Islet precursor cell (in vitro differentiated cells): ENCODE measurements around the gene PGM5.

ENCODE experiments used
- DNase-seq: peaks from one replicate; pipeline ENCODE4 v3.0.0-alpha.2; 2018

The PGM5 gene

DNA sequence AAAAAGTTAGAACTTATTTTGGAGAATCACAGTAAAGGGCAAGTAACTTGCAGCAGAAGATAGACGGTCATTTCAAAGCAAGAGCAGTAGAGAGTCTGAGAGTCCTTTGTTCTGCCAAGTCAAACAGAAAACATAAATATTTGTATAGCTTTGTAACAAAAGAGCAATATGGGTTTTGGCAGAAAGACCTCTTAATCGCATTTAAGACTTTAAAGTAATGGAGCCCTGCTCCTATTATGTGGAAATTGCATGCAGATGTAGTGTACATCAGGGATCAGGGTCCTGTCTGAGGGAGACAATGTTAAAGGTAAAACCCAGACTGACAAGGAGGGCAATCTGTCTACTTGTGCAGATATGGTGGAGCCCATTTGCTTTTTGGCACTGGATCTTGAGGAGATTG, 87.2 kb downstream of the PGM5 start:
- no peak for DNase-seq

DNA sequence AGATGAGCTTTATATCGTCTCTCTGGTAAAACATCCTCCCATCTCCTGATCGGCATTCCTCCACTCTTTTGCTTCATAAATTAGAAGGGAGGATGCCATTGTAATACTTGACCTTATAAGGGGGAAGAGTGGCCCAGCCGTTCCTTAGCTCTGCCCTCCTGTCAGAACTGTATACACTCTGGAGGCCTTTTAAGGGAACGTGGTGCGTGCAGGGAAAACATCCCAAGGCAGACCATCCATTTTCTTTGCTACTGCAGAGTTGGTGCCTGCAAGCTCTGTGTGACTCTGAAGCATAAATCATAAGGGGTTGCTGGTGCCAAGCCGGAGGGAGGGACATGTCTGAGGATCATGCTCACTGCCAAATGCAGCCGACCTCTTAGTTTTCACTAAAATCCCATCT, 90.4 kb downstream of the PGM5 start:
- no peak for DNase-seq

DNA sequence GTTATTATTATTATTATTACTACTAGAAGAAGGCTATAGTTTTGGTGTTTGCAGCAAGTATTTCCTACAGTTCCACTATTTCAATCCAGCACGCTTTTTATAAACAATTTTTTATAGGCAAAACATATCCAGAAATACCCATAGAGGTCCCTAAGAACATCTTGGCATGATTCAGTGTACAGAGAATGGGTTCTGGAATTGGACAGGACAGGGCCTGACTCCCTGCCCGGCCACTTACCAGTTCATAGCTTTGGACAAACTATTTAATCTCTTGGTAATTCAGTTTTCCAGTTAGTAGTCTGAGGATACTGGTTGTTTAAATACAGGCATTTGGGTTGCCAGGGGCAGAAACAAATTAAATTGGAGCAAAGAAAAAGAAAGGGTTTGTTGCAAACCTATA, 91.2 kb downstream of the PGM5 start:
- no peak for DNase-seq

DNA sequence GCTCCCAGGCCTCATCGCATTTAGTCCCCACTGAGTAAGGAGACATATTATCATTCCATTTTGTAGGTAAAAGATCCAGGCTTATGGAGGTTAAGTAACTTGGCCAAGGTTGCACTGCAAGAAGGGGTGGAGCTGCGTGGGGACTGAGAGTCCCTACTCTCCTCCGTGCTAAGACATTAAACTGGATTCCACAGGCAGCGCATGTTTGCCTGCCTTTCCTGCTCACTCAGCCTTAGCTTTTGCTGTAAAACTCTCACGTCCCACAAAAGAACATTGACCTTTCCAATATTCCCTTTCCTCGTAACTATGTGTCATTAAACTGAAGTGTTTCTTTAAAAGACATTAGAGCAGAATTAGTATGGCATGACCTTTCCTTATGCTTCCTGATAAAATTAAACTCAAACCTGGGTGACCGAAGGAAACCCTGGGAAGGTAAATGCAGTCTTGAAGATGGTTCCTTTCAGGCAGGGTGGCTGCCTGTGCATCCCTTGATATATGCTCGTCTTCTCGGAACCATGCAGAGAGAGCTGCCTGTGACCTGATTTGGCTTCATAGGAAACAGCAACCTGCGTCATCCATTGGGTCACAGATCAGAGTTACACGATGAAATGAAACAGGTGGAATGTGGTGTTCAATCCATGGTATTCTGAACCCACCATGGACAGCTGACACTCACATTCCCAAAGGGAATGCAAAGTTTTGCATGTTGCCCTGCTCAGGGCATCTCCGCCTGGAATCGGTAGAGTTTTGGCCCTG, 98.3 kb downstream of the PGM5 start:
- DNase-seq, result no peak

DNA sequence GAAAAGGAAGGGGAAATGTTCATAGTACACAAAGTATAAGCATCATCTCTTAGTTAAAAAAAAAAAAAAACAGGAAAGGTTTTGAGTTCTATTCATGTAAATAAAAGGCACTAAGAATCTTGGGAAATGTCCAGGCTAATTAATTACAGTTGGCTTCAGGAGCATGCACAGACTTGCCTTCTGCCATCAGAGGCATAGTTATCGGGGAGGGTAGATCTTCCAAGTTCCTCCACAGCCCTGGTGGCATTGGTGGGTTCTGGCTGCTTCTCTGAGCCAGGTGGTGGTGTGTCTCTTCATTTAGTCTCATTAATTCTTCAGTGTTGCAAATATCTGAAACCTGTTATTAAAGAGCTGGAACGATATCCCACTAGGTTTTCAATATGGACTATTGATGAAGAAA, 99.0 kb downstream of the PGM5 start:
- DNase-seq, result no peak

DNA sequence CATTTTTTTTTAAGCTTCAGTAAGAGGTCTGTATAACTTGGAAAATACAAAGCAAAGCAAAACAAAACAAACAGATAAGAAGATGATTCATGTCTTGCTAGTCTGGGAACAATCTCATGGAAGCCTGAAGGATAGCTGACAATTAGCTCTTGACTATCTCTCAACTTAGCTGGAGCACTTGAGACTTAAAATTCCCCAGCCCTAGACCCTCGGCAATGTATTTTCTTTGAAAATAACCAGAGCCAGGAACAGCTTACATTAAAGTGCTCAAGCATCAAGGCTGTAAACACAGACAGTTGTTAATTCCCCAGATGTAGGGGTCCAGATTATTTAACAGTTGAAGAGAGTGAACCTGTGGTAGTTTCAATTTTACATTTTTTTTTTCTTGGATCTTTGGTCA, 101.4 kb downstream of the PGM5 start:
- DNase-seq, result peak; percentile 67

DNA sequence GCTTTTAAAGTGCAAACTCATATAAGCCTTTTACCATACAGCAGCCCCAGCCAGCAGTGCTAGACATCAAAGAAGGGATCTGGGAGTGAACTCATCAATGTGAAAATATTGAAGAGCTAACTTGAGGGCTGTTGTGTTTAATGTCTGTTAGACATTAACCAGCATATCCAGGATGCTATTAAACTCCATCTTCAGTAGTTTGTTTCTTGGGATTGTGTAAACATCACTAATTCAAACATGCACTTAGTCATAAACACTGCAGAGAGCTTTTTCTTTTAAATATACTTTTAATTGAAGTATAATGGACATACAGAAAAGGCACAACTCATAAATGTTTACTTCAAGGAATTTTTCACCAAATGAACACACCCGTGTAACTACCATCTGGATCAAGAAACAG, 102.5 kb downstream of the PGM5 start:
- DNase-seq, result no peak

DNA sequence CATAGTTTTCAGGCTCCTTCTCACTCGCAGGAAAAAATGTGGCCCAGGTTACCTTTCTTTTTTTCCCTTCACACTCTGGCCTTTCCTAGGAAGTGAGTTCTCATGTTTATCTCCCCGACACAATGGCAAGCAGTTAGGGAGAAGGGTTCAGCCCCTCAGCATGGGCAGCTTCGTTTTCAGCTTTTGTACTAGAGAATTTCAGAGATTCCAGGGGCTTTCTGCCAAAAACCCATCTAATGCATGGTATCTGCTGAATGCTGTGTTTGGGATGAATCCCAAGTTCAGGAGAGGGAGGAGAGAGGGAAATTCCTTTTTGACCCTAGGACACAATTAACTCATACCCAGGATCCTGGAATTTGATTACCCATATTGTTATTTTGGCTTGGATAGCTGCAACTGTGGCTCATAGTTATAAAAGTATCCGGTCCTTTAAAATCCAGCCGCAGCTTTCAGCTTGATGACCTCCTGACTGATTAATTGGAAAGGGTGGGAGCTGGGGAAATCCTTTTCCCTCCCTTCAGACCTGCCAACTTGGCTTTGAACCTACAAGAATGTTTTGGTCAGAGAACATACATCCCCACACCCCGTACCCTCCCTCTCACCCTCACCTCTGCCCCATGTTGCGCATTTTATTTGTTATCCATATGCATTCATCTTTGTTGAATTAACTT, 105.8 kb downstream of the PGM5 start:
- no peak for DNase-seq

DNA sequence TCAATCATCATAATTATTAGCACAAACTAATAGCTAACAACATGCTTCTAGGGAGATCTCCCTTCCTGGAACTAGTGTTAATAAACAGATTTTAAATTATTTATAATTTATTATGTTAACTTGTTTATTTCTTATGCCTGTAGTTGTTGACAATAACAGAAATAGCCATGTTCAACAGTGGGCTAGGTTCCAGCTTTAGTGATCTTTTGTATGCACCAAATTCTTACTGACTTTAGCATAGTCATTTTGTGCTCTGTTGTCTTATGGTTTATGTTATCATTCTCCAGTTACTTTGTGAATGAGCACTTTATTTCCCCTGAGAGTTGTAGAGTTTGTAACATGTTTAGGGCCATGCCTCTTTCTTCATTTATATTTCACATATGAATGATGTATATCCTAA, 113.7 kb downstream of the PGM5 start:
- no peak for DNase-seq

DNA sequence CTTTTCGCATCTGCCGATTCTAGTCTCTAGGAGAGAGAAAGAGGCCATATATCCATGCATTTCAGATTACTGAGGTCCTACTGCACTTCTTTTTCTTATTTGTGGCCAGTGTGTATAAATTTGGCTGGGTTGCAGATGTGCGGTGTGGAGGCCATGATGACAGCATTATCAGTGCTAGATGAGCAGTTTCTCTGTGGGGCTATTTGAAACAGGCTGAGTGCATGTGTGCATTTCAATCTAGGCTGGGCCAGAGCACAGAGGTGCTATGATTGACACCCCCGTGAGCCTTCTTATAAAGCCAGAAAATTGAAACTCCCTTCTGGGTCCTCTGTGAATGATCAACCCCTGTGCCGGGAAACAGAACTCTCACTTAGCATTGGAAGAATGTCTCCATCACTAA, 114.2 kb downstream of the PGM5 start:
- DNase-seq, result no peak

DNA sequence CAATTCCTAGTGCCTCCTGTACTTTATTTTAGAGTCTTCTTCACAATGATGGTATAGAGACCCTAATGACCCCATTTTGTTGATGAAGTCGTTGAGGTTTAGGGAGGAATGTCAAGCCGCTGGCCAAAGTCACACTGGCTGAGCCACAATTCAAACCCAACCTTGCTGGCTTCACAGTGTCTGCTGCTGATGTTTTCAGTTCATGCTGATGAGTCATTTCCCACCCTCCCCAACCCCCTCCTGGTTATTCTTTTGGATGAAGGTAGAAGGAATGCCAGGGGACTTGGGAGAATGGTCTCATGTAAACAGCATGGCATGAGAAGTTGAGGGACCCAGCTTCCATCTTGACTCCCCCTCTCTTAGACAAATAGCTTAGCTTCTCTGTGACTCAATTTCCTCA, 115.7 kb downstream of the PGM5 start:
- peak; percentile 58 for DNase-seq

DNA sequence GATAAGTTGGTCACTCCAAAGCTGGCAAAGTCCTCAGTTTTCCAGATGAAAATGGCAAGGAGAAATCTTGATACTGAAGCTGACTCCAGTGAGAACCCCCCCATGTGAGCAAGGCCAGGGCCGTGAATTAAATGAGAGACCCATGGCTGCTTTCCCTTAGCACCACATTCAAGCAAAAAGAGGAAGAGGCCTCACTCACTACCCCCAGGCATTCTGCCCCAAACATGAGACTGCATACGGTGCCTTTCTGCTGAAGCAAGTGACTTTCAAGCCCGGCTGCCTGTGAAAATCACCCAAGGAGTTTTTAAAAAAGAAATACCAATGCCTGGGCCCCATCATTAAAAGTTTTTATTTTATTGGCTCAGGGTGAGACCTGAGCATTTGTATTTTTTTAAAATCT, 117.4 kb downstream of the PGM5 start:
- DNase-seq, result no peak

DNA sequence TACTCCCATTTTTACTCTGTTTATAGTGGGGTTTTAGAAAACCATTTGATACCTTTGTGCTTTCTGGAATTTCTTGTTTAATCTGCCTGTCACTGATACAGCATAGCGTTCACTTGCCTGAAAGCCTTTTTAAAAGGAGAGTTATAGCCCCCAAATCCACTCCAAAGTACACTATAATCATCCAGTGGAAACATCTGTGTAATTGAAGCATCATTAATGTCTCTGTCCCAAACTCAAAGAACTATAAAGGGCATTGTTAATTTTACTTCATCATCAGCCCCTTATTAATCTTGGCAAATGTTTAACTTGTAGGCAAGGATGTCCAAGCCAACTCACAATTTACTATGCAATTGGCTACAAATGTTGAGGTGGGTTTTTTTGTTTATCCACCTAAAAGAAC, 120.0 kb downstream of the PGM5 start:
- no peak for DNase-seq

DNA sequence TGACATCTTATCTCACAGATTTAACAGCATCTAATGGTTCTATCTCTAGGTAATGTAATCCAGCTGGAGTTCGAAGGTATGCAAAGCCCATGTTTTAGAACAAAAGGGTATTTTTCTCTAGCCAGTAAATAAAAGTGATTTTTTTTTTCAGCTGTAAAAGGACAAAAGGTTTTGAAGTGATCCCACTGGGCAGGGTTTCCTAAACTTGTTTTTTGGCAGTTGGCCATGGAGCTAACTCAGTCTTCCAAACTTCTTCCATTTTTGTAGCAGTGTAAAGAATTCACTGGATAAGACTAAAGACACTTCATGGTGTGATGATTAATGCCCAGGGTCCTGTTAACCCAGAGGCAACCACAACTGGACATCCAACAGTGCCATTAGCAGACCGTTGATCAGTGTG, 120.4 kb downstream of the PGM5 start:
- no peak for DNase-seq

DNA sequence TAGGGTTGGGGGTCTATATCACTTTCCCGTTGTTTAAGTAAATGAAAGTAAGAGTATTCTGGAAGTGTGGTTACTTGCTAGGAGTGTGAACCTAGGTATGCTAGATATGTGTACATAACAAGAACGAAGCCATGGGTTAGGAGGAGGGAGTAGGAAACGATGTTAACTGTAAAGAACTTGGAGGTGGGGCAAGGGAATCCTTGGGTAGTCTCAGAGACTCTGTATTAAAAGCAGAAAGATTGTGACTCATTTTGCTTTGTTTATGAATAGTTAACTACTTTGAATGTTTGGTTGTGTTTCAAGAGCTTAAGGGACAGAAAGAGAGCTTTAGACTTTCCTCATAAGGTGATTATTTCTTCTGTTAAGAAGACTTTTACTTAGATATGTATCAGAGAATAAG, 124.4 kb downstream of the PGM5 start:
- DNase-seq, result no peak

DNA sequence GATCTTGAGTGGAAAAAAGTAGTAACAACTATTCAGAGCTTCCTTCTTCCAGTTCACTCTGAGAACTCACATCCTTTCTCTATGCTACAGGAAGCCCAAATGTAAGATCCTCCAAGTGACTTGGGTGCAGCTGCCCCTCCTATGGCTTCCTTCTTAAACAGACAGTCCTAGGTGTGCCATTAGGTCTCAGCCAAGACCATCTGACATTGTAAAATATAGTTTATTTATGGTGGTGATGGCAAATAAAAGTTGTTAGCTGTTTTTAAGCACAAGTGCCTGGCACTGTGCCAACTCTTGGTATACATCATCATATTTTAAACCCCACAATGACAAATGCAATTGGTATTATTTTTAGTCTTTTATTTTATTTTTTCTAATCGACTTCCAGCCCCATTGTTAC, 126.1 kb downstream of the PGM5 start:
- DNase-seq, result no peak

DNA sequence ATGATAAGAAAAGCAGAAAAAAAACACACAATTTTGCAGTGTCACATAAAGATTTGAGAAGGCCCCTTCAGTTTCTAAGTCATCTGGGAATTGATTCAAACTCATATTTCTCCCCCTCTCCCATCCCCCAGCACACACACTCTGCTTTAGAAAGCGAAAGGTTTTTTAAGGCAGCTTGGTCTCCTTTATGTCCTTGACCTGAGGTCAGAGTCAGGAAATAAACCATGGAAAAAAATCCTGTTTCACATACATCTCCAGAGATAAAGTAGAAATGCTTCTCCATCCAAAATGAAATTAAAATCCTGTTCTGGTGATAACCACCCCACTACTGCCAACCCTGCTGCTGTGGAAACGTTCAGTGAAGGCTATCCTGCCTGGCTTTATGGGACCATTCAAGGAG, 131.7 kb downstream of the PGM5 start:
- DNase-seq, result no peak

DNA sequence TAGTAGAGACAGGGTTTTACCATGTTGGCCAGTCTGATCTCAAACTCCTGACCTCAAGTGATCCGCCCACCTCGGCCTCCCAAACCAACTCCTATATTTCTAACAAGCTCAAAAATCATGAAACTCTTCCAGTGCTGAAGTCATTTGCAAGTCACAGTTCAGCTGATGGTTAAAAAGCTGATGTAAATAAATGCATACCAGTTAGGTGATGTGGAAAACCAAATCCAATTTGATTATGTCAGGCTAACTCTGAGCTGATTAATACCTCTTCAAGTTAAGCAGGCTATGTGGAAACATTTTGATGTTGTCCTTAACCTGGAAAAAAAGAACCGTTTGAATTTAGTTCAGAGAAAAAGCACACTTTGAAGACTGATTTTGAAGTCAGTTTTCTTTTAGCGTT, 133.2 kb downstream of the PGM5 start:
- no peak for DNase-seq

DNA sequence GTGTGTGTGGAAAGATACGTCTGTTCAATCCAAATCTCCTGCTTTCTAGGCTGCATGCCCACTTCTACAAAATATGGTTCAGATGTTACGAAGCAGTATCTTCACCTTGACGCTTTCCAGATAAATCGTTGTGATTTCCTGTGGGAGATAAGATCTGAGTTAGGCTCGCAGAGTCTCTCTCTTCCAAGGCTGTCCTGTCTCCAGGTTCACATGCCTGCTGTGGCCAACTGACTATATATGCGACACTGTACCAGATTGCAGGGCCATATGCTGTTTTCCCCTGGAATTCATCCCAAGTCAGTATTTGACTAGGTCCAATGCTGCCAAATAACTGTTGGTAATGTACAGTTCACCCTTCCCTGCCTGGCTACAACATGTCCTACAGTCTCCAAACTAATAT, 136.4 kb downstream of the PGM5 start:
- peak; percentile 68 for DNase-seq

DNA sequence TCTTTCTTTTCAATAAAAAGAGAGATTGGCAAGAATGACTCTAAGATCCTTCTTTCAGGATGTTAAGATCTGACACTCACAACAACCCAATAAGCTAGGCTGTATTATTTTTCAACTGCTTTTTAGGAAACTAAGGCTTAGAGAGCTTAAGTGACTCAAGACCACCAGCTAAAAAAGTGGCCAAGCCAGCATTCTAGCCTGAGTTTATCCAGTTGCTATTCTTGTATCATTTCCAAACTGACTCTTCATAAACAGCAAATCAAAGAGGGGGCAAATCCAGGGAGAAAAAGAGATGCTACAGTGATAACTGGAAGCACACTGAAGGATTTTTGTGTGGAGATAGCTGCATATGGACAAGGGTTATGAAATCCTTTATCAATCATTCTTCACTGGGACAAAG, 137.1 kb downstream of the PGM5 start:
- DNase-seq, result no peak

DNA sequence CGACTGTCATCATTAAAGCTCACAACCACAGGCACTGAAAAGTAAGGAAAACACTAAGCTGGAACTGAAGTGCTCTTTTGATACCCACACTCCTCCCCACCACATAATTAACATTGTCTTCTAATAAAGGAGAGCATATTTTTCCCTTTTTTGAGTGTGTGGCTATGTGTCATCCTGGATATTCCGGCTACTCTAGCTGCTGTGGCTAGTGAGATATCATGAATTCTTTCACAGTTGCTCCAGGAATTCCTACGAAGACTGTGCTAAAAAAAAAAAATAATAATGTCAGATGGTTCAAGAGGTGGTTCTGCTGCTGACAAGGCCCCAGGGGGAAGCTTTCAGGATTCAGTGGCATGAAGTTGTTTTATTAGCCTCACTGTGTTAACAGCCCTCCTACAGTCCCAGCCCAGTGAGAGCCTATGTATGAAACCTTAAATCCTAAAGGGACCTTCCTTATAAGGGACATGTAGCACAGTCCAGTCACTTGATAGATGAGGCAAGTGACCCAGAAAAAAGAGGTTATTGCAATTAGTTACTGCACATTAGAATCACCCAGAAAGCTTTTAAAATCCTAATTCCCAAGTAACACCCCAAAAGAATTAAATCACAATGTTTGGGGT, 137.7 kb downstream of the PGM5 start:
- DNase-seq, result no peak

DNA sequence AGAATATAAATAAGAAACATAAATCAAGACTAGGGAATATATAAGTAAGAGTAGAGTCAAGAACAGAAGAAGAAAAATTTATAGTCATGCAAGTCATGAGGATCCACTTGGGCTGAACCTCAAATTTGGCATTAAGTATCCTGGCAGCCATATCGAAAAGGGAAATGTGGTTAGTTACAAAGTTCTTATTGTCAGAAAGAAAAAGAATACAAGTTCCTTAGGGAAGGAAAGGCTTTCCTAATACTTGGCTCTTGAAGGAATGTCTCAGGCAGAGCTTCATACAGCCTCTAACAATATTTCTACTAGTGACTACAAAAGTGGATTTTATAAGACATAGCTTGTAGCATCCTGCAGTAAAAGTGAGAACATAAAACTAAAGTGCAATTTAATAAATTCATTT, 138.8 kb downstream of the PGM5 start:
- no peak for DNase-seq

DNA sequence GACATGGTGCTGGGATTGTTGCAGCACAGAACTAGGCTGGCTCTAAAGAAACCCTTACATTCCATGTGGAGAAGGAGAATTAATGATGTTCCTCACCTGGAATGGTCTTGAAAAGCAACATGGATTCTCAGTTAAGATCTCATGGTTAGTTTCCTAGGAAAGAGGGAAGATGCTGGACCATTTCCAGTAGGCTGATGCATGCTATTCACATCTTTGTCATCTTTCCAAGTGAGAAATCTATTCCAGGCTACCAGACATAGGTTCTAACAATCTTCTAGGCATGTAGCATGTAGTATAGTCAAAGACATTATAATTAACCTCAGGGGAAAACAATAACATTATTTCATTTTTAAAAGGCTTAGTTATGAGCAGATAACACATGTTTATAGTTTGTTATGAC, 139.9 kb downstream of the PGM5 start:
- DNase-seq, result no peak

DNA sequence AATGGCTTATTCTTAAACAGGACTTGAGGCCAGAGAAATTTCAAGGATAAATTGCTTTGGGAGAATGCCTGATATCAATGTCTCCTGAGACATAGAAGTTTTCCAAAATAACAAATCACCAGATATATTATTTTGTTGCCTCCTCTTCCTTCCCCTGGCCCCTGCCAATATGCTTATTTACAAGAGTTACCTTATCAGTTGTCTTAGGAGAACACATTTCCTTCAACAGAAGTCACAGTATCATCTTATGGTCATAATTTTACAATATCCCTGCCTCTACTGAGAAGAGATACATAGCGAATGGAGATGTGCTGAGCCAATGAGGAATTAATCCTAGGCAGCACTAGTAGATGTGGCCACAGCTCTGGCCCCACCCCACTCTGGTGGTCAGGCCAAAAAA, 141.2 kb downstream of the PGM5 start:
- DNase-seq, result no peak

DNA sequence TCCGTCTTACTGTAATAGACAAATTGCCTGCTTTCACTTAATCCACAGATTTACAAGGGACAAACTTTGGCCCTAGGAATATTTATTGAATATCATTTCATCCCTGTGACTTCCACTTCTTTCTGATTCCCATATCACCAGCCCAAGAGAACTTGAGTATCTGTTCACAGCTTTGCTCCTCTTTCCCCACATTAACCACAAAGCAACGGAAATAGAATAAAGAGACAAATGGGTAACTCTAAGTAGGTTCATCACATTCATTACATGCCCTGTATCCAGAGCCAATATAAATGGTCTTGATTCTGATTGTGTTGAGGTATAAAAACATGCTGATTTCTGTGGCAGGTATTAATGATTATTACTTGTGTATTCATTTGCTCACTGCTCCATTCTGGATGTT, 142.4 kb downstream of the PGM5 start:
- no peak for DNase-seq
